ENCODE data around the gene WRNIP1. TPM values are rescaled to one million over a fixed set of nuclear protein-coding genes. Genes with fewer than 3 reads are reported as not detected.

WRNIP1 gene
- total and polyA plus RNA-seq, 2 of the 13 experiments (the other 11 are each of a cell fraction or from before 2014, with no cell fraction given) = 77.7 to 90.3 TPM

DNA sequence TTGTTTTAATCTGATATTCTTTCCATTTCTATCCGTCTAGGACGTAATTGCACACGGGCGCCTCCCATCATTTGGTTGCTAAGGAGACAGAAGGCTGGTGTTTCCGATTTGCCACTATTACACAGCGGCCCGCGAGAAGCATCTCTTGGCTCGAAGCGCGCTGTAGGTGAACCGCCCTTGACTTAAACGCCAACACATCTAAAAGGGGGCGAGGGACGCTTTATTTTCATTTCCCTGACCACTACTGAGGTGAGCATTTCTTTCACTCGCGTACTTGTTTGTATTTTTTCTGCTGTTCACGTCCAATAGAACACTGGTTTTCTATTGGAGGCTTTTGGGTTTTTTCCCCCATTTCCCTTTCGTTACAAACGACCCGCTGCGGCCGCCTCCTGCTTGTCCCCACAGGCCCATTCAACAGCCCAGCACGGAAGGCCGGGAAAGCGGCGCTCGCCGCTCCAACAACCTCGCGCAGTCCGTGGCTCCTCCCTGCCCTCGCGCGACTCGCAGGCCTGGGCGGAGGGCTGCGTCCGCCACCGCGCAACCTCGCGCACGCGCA lies 505 bp upstream of the WRNIP1 start (continued):
- no peak for TF ChIP-seq NR2C2 (CRISPR knock-in tag; IDR thresholded peaks at IDR 0.05; ENCODE audit: borderline replicate concordance)
- TF ChIP-seq, protein P1, sequence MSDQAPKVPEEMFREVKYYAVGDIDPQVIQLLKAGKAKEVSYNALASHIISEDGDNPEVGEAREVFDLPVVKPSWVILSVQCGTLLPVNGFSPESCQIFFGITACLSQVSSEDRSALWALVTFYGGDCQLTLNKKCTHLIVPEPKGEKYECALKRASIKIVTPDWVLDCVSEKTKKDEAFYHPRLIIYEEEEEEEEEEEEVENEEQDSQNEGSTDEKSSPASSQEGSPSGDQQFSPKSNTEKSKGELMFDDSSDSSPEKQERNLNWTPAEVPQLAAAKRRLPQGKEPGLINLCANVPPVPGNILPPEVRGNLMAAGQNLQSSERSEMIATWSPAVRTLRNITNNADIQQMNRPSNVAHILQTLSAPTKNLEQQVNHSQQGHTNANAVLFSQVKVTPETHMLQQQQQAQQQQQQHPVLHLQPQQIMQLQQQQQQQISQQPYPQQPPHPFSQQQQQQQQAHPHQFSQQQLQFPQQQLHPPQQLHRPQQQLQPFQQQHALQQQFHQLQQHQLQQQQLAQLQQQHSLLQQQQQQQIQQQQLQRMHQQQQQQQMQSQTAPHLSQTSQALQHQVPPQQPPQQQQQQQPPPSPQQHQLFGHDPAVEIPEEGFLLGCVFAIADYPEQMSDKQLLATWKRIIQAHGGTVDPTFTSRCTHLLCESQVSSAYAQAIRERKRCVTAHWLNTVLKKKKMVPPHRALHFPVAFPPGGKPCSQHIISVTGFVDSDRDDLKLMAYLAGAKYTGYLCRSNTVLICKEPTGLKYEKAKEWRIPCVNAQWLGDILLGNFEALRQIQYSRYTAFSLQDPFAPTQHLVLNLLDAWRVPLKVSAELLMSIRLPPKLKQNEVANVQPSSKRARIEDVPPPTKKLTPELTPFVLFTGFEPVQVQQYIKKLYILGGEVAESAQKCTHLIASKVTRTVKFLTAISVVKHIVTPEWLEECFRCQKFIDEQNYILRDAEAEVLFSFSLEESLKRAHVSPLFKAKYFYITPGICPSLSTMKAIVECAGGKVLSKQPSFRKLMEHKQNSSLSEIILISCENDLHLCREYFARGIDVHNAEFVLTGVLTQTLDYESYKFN (CRISPR knock-in tag; conservative IDR thresholded peaks at IDR 0.05) = no peak
- TF ChIP-seq RARG (CRISPR knock-in tag; IDR thresholded peaks at IDR 0.05; ENCODE audit: low read depth) = no peak
- TF ChIP-seq HOXA7 (CRISPR knock-in tag; IDR thresholded peaks at IDR 0.05) = no peak
- peak in 1 of 2 experiments; percentile 60; a peak in 2 of 4 replicates for TF ChIP-seq KLF16 (CRISPR knock-in tag; IDR thresholded peaks at IDR 0.05)
- TF ChIP-seq PTBP1 (IDR thresholded peaks at IDR 0.05; ENCODE audit: low read depth, low read length, poor library complexity, severe bottlenecking) = no peak
- peak; percentile 90; the same call in 1 of the 2 replicates for TF ChIP-seq CHD2 (IDR thresholded peaks at IDR 0.05; ENCODE audit: low read depth, low read length)
- TF ChIP-seq, protein P2, sequence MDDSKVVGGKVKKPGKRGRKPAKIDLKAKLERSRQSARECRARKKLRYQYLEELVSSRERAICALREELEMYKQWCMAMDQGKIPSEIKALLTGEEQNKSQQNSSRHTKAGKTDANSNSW (CRISPR knock-in tag; IDR thresholded peaks at IDR 0.05; ENCODE audit: borderline replicate concordance) = no peak
- no peak for TF ChIP-seq GABPA (IDR thresholded peaks at IDR 0.05; ENCODE audit: low read depth, low read length)
- TF ChIP-seq GABPA (CRISPR knock-in tag; IDR thresholded peaks at IDR 0.05; ENCODE audit: low read depth) = no peak
- no peak for TF ChIP-seq SMAD1 (CRISPR knock-in tag; IDR thresholded peaks at IDR 0.05; ENCODE audit: borderline replicate concordance, low read depth)
- no peak for TF ChIP-seq ARNTL (CRISPR knock-in tag; IDR thresholded peaks at IDR 0.05)
- no peak for TF ChIP-seq ZNF780A (CRISPR knock-in tag; IDR thresholded peaks at IDR 0.05)
- TF ChIP-seq MAFG (CRISPR knock-in tag; IDR thresholded peaks at IDR 0.05) = no peak
- TF ChIP-seq, protein P3, sequence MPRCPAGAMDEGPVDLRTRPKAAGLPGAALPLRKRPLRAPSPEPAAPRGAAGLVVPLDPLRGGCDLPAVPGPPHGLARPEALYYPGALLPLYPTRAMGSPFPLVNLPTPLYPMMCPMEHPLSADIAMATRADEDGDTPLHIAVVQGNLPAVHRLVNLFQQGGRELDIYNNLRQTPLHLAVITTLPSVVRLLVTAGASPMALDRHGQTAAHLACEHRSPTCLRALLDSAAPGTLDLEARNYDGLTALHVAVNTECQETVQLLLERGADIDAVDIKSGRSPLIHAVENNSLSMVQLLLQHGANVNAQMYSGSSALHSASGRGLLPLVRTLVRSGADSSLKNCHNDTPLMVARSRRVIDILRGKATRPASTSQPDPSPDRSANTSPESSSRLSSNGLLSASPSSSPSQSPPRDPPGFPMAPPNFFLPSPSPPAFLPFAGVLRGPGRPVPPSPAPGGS (CRISPR knock-in tag; IDR thresholded peaks at IDR 0.05) = no peak
- TF ChIP-seq, protein P4, sequence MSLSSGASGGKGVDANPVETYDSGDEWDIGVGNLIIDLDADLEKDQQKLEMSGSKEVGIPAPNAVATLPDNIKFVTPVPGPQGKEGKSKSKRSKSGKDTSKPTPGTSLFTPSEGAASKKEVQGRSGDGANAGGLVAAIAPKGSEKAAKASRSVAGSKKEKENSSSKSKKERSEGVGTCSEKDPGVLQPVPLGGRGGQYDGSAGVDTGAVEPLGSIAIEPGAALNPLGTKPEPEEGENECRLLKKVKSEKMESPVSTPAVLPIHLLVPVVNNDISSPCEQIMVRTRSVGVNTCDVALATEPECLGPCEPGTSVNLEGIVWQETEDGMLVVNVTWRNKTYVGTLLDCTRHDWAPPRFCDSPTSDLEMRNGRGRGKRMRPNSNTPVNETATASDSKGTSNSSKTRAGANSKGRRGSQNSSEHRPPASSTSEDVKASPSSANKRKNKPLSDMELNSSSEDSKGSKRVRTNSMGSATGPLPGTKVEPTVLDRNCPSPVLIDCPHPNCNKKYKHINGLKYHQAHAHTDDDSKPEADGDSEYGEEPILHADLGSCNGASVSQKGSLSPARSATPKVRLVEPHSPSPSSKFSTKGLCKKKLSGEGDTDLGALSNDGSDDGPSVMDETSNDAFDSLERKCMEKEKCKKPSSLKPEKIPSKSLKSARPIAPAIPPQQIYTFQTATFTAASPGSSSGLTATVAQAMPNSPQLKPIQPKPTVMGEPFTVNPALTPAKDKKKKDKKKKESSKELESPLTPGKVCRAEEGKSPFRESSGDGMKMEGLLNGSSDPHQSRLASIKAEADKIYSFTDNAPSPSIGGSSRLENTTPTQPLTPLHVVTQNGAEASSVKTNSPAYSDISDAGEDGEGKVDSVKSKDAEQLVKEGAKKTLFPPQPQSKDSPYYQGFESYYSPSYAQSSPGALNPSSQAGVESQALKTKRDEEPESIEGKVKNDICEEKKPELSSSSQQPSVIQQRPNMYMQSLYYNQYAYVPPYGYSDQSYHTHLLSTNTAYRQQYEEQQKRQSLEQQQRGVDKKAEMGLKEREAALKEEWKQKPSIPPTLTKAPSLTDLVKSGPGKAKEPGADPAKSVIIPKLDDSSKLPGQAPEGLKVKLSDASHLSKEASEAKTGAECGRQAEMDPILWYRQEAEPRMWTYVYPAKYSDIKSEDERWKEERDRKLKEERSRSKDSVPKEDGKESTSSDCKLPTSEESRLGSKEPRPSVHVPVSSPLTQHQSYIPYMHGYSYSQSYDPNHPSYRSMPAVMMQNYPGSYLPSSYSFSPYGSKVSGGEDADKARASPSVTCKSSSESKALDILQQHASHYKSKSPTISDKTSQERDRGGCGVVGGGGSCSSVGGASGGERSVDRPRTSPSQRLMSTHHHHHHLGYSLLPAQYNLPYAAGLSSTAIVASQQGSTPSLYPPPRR (CRISPR knock-in tag; IDR thresholded peaks at IDR 0.05; ENCODE audit: borderline replicate concordance) = no peak
- TF ChIP-seq ZC3H4 (CRISPR knock-in tag; IDR thresholded peaks at IDR 0.05; ENCODE audit: borderline replicate concordance) = 0 out of 2 replicates have a peak, but pooled peaks have one; percentile 21
- TF ChIP-seq ZC3H13 (CRISPR knock-in tag; IDR thresholded peaks at IDR 0.05) = no peak
- TF ChIP-seq, protein P5, sequence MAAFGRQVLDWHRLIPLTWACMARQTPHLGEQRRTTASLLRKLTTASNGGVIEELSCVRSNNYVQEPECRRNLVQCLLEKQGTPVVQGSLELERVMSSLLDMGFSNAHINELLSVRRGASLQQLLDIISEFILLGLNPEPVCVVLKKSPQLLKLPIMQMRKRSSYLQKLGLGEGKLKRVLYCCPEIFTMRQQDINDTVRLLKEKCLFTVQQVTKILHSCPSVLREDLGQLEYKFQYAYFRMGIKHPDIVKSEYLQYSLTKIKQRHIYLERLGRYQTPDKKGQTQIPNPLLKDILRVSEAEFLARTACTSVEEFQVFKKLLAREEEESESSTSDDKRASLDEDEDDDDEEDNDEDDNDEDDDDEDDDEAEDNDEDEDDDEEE (CRISPR knock-in tag; IDR thresholded peaks at IDR 0.05) = no peak

Measured in HepG2 (cell line).